ENCODE data around the gene RPP21.

The RPP21 gene

DNA sequence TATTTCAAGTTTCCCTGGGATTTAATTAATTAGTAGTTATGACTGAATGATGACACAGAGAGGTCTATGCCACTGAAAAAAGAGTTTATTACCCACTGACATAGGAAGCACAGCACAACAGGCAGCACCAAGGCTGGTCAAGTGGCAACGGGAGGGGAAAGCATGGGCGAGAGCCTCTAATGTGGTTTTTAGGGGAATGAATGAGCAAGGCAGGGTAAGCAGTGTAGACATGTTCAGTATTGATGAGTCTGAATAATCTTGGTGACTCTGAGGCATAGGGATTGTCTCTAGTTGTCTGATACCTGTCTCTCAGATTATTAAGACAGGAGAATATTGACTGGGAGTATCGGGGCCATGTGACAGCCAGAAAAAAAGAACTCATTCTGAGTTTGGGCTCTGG, 46.3 kb downstream of the RPP21 start:
- DNase-seq = no peak

DNA sequence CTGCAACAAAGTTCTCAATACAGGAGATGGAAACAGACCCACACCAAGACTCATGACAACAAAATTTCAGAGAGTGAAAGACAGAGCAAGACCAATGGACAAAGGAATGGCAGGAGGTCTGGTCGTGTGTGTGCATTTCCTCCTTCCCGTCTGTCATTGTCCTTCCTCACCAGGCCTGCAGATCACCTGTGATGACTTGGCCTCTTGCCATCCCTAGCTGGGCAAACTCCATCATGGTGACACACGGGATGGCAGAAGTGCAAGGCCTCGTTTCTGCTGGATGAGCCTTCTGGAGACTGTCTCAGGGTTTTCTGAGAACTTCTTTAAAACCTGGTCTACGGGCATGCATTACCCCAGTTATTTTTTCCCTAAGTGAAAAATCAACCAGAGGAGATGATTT, 49.2 kb downstream of the RPP21 start:
- no peak for DNase-seq

Measured in CD4-positive, alpha-beta T cell treated with Interleukin-17A for 1 hour (primary cell).